Caki2 (cell line): ENCODE measurements around the gene GDPD5. TPM values are rescaled to one million over a fixed set of nuclear protein-coding genes. Genes with fewer than 3 reads are reported as not detected.
"Not testable (repeated sequence)": the region's sequence is repeated elsewhere in the genome, so short reads cannot be mapped to it uniquely, and the experiment has no call there.

Experiments
- DNase-seq: peaks from one replicate; pipeline ENCODE4 v3.0.0-alpha.2; 2015; ENCODE audit warnings: low read depth
- in situ Hi-C: cut with HindIII; loops from 2 replicates; pipeline ENCODE4 v1.10.0; 2016; ENCODE audit warnings: low sequenced_read_pairs, low pct_unique_long_range_greater_than_20kb, mixed read lengths
- total RNA-seq: library from RNA; depleted of rRNA; stranded (reverse); fragments of >200 nt; shearing (Covaris generic); gene quantifications from 2 replicates; pipeline ENCODE4 v1.2.3, GENCODE V29; 2014; ENCODE audit warnings: low replicate concordance

GDPD5 gene
- total RNA-seq, 1 experiment from 2014 or later, result 1.6 TPM

DNA sequence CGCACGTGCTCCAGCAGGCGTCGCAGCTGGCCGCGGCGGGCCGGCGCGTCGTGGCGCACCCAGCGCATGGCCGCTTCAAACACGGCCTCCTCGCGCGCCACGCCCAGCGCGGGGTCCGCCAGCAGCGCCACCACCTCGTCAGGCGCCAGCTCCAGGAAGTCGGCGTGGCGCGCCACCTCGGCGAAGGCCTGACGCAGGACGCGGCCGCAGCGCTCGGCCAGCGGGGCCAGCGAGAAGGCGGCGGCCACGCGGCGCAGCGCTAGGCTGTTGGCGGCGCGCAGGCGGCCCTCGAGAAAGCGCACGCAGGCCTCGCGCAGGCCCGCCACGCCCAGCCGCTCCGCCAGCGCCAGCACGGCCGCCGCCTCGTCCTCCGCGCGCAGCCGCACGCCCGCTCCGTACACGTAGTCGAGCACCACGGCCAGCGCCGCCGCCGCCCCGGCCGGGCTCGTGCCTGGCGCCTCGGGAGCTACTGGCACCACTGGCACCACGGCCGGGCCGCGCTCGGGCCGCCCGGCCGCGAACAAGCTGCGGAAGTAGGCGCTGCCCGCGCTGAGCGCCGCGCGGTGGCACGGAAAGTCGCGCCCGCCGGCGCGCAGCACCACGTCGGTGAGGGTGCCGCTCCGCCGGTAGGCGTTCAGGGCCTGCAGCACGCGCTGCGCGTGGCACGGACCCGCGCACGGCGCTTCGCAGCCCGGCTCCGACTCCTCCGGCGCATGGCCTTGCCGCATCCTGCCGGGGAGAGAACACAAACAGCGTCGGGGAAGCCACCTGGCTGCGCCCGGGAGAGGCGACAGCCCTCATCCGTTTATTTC, 95.6 kb downstream of the GDPD5 start:
- in situ Hi-C loops, result no loop called here

DNA sequence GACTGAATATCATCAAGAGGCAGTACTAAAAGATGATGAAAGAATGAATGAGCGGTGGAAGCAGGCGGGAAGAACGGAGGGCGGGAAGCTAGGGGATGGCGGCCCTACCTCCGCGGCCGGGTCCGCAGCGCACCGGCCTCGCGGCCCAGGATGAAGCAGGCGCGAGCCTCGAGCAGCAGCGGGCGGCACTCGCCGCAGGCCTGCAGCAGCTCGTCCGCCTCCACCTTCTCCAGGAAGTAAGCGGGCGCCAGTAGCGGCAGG, 96.2 kb downstream of the GDPD5 start:
- in situ Hi-C loops, result no loop called here

More for the DNA sequence above, 95.6 kb downstream of the GDPD5 start:
- no peak for DNase-seq

DNA sequence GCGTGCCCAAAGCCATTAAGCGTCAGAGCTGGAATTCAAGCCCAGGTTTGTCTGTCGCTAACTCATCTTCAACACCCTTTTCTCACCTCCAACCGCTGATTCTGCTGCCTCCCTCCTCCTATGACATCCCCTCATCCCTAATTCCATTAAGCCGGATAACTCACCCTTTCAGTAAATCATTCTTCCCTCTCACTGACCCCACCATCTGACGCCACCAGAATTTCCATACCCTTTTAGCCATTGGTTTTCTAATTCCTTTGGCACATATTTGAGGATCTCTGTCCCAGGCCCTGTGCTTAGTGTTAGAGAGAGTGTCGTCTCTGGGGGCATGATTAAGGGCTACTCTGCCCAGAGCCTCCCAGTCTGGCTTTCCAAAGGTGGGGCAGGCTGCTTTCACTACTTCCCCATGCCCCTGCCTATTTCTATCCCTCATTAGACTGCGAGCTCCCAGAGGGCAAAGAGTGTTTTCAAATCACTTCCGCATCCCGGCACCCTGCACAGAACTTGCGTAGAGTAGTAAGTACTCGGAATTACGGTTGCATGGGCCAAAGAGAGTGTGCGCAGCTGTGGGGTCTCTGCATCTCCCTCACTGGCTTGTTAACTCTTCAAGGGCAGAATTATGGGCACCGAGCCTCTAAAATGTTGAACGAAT, 96.6 kb downstream of the GDPD5 start:
- in situ Hi-C loops, result no loop called here
- DNase-seq, result no peak

More for the DNA sequence above, 96.2 kb downstream of the GDPD5 start:
- DNase-seq, result no peak

DNA sequence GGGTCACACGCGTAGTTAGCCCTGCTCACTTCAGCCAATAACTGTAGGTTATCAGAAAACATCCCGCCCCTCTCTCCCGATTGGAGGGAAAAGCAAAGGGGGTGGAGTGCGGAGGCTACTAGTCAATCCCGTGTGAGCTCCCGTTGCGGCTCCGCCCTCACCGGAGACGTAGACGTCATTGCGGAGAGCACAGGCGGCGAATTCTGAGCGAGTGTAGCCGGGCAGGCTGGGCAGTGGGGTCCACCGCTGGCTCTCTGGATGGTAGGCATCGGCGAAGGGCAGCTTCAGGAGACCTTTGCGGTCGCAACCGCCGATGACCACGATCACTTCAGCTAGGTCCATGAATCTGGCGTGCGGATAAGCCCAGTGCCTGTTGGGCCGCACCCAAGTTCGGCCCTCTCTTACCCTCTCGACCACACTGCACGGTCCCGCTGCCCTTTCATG, 97.4 kb downstream of the GDPD5 start:
- DNase-seq, result no peak
- in situ Hi-C loops, result no loop called here

DNA sequence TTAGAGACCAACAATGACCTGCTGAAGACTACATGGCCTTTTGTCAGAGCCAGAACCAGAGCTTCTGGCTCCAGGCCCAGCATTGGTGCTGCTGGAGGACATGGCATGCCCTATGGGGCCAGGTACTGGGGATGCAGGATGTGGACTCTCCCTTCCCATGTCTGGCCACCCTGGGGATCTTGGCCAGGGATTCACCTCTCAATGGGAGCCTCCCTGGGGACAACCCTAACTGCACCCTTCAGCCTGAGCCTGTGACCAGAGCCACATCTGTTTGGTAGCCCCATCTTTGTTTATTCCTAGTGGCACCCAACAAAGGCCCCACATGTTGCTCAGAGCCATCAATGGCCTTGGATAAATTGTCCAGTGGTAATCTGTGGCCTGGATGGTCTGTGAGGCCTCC, 98.6 kb downstream of the GDPD5 start:
- DNase-seq, result no peak
- in situ Hi-C loops, result no loop called here

DNA sequence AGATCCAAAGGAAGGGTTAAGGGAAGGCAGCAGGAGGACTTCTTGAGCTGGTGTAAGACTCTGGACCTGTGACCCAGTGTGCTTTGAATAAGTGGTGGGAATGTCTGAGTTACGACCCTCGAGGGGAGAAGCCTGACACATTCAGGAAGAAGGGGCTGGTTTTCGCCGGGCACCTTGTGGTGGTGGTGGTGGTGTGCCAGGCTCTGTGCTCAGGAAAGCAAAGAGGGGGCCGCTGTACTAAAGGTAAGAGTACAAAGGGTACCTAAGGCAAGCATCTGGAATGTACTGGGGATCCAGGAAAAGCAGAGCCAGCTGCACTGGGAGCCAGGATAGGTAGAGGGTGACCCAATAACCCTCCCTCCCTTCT, 99.0 kb downstream of the GDPD5 start:
- DNase-seq, result no peak
- in situ Hi-C loops, result no loop called here

DNA sequence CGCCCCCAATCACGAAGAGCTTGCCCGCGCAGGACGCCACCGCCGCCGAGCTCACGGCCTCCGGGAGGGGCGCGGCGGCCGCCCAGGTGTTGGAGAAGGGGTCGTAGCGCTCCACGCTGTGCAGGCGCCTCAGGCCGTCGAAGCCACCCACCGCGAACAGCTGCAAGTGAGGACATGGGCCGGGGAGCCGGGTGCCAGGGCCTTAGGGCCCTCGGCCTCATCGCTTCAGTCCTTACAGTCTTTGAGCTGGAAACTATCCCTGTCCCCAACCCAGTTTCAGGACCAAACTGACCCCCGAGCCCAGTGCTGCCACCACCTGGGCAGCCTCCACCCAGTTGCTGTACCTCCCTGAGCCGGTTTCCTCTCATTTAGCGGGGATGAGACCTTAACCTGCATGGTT, 100.3 kb downstream of the GDPD5 start:
- no peak for DNase-seq
- in situ Hi-C loops, result no loop called here

DNA sequence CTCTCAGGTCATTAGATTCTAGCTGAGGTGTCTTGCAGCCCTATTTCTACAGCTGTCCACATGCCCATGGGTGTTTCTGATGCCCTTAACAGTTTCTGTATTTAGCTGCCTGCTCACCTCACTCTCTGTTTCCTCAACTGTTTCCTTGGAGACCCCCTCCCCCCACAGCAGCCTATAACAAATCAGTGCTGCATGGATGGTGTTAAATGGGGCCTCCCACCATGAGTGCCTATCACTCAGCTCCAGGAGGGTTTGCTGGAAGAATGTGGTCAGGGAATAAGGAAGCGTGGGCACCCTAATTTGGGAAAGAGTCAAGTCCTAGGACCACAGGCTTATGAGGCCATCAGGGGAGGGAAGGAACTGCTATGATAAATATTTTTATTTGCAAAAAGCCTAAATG, 101.3 kb downstream of the GDPD5 start:
- DNase-seq, result no peak
- in situ Hi-C loops, result no loop called here

DNA sequence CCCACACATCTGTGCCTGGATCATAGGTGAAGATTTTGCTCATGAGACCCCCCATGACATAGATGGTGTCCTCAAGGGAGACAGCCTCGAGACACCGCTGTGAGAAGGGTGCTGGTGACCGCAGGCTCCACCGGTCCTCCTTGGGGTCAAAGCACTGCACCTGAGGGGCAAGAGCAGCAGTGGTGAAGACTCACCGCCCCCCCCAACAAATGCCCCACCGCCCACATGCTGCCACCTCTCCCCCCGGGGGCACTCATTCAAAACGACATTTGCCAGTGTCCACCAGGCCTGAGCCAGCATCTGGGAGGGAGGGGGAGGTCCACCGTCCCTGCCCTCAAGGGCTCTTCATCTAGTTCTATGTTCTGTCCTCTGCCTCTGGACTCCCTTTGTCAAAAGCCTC, 102.0 kb downstream of the GDPD5 start:
- in situ Hi-C loops, result no loop called here
- no peak for DNase-seq

DNA sequence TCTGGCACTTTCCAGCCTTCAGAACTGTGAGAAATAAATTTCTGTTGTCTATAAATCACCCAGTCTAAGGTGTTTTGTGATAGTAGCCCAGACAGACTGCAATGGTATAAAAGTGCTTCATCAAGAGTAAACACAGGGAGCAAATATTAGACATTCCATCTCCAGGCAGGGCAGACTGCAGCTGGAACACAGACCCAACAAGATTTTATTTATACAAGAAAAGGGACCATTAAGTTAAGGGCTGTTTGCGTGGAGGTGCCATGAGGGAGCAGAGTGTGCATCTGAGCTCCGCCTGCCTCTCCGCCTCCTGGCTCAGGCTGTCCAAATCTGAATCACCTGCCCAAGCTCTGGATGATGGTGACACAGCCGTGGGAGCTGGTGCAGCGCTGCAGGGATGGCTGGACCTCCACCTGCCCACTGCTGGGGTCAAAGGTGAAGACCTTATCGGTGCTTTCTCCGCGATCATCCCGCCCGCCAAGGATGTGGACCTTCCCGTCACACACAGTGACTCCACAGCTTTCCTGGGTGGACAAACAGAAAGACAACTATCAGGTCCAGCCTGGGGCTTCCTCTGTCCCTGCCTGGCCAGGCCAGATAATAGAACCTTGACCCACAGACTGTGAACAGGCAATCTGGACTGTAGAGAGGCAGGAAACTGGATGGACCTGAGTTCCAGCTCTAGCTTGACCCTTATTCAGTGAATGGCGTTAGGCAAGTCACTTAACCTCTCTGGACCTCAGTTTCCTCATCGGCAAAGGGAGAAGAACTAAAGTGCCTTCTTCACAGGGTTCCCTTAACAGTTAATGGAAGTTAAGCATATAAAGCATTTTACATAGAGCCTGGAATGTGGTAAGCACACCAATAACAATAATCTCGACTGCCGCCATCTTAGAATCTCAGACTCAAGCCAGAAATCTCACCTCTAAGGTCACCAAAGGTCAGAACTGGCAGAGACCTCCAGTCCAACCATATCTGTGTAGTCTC, 103.2 kb downstream of the GDPD5 start:
- in situ Hi-C loops, result no loop called here
- DNase-seq, result no peak

DNA sequence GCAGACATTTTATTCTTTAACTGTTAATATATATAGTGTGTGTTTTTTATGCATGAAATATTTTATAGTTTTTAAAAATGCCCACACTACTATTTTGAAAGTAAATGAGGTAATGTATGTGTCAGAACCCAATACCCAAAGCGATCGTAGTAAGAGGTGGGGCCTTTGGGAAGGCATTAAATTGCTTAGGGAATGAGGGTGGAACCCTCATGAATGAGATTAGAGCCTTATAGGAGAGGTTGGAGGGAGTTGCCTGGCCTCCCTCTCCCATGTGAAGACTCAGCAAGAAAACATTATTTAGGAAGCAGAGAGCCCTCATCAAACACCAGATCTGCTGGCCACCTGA, 103.9 kb downstream of the GDPD5 start:
- in situ Hi-C loops, result no loop called here
- DNase-seq, result no peak

DNA sequence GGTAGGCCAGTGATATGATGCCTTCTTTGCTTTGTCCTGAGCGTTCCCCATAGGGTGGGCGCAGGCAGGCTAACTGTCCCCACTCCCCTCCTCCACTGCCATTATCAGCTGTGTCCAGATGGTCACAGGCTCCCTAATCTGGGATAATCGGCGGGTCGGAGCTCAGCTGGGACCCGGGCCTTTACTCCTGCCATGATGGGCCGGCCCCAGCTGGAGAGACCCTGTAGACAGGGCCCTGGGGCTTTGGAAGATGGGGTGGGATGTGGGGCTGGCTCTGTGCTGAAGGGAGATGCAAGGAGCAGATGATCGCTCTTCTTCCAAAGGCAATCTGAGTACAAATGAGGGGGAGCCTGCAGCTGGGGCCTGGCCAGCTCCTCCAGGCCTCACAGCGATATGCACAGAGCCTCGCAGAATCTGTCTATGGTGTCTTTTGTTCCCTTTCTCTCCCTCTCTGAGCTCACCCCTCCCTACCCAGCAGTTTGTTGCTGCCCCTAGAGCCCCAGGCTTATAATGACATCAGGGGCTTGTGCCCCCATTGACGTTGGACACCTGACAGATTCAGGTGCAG, 104.6 kb downstream of the GDPD5 start:
- DNase-seq, result no peak
- in situ Hi-C loops, result no loop called here

DNA sequence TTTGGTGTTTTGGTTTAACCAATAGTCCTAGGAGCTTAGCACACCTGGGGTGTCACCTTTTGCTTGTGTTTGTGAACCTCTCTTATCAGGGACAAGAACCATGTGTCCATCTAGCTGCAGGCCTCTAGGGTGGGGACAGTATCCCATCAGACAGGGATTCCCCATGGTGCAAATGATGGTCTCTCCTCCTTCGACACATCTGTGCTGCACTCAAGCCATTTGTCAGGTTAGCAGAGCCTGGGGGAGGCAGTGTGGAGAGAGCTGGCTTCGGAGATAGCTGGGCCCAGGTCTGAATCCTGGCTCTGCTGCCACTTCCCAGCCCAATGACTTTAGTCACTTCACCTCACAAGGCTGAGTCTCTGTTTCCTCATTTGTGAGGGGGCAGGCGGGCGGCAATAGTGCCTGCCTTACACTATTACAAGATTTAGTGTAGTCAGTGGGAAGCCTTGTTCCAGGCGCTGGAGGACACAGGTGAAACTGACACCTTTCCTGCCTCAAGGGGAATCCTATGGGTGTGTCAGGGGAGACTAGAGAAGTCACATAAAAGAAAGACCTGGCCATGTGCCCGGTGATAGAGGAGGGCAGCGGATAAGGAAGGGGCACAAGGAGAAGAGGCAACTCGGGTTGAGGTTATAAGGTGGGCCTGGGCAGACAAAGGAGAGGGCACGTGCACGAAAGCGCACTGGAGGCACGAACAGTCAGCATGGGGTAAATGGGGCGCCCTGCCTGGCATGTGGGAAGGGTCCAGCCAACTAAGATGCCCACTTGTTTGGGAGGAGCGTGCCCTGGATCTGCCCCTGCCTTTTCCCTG, 105.3 kb downstream of the GDPD5 start:
- in situ Hi-C loops, result no loop called here
- no peak for DNase-seq

DNA sequence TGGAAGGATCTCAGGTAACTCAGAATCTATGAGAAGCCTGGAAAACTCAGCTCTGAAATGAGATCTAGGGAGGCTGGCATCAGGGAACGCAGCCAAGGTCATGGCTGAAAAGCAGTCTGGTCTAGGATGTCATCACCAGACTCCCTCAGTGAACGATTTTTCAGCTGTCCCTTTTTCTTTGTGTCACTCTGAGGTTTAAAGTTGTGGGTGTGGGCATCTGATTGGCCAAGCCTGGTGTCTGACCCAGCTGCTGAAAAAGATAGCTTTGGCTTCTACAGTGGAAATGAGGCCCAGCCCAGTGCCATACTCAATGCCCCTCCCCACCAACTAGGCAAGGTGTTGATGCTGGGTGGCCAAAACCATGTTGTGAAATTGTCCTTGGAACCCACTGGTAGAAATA, 111.9 kb downstream of the GDPD5 start:
- no peak for DNase-seq
- in situ Hi-C loops, result no loop called here

DNA sequence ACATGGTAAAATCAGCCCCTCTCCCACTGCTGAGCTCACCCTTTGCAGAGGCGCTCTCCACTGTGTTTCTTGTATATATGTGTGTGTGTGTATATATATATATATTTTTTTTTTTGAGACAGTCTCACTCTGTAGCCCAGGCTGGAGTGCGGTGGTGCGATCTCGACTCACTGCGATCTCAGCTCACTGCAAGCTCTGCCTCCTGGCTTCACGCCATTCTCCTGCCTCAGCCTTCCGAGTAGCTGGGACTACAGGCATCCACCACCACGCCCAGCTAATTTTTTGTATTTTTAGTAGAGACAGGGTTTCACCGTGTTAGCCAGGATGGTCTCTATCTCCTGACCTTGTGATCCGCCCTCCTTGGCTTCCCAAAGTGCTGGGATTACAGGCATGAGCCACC, 112.6 kb downstream of the GDPD5 start:
- in situ Hi-C loops, DNase-seq: not testable (repeated sequence)

DNA sequence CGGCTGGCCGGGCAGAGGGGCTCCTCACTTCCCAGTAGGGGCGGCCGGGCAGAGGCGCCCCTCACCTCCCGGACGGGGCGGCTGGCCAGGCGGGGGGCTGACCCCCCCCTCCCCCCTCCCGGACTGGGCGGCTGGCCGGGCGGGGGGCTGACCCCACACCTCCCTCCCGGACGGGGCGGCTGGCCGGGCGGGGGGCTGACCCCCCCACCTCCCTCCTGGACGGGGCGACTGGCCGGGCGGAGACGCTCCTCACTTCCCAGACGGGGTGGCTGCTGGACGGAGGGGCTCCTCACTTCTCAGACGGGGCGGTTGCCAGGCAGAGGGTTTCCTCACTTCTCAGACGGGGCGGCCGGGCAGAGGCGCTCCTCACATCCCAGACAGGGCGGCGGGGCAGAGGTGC, 115.8 kb downstream of the GDPD5 start:
- DNase-seq, in situ Hi-C loops: not testable (repeated sequence)

DNA sequence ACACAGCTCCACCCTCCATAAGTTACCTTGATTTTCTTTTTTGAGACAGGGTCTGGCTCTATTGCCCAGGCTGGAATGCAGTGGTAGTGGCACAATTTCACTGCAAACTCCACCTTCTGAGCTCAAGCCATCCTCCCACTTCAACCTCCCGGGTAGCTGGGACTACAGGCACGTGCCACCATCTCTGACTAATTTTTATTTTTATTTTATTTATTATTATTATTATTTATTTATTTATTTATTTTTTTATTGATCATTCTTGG, 116.9 kb downstream of the GDPD5 start:
- no peak for DNase-seq
- in situ Hi-C loops, result no loop called here

DNA sequence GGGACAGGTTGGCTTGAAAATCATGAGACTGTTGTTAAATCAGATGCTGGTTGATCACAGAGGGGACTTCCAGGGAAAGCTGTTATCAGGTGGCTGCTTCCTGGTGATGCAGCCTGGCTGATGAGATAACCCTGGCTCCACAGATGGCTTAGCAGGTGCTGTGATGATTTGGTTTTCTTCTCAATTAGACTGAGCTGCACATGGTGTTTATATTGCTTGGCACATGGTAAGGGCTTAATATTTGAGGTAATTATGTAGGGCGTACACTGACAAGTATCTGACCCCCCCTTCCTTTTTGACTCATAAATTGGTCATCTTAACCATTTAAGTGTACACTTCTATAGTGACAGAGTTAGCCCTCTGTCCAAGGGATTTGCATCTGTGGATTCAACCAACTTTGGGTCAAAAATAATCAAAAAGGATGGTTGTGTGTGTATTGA, 119.4 kb downstream of the GDPD5 start:
- DNase-seq, result peak; percentile 29

More for the DNA sequence above, 119.4 kb downstream of the GDPD5 start:
- in situ Hi-C loops, result no loop called here
